GM12873 (cell line): Measurements from ENCODE around the gene TBC1D21.

Source experiments
- TF ChIP-seq, protein P1 (sequence below): IDR thresholded peaks from 2 replicates; pipeline ENCODE4 v1.5.1; 2012; ENCODE audit warnings: low read depth, mild to moderate bottlenecking, moderate library complexity, low read length, control low read depth; ENCODE audit not compliant: insufficient read depth; ENCODE audit errors: missing control alignments

The TBC1D21 gene

DNA sequence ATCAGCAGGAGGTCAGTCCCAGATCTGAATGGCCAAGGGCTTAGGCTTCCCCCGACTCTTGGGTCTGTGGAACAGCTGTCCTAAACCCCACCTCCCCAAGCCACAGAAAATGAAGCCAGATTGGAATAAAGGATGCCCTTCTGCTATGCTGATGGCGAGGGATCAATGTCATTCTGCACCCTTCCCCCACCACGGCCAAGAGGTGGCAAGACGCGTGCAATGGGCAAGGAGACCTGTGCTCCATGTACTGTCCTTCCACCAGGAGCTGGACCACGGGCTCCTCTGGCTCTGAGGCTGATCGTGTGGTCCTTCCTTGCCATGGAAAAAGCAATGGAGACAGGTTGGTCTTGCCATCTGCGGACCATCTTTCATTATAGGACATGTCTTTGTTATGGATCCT is 32.6 kb upstream of the TBC1D21 start:
- TF ChIP-seq, protein P1, sequence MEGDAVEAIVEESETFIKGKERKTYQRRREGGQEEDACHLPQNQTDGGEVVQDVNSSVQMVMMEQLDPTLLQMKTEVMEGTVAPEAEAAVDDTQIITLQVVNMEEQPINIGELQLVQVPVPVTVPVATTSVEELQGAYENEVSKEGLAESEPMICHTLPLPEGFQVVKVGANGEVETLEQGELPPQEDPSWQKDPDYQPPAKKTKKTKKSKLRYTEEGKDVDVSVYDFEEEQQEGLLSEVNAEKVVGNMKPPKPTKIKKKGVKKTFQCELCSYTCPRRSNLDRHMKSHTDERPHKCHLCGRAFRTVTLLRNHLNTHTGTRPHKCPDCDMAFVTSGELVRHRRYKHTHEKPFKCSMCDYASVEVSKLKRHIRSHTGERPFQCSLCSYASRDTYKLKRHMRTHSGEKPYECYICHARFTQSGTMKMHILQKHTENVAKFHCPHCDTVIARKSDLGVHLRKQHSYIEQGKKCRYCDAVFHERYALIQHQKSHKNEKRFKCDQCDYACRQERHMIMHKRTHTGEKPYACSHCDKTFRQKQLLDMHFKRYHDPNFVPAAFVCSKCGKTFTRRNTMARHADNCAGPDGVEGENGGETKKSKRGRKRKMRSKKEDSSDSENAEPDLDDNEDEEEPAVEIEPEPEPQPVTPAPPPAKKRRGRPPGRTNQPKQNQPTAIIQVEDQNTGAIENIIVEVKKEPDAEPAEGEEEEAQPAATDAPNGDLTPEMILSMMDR, result no peak

DNA sequence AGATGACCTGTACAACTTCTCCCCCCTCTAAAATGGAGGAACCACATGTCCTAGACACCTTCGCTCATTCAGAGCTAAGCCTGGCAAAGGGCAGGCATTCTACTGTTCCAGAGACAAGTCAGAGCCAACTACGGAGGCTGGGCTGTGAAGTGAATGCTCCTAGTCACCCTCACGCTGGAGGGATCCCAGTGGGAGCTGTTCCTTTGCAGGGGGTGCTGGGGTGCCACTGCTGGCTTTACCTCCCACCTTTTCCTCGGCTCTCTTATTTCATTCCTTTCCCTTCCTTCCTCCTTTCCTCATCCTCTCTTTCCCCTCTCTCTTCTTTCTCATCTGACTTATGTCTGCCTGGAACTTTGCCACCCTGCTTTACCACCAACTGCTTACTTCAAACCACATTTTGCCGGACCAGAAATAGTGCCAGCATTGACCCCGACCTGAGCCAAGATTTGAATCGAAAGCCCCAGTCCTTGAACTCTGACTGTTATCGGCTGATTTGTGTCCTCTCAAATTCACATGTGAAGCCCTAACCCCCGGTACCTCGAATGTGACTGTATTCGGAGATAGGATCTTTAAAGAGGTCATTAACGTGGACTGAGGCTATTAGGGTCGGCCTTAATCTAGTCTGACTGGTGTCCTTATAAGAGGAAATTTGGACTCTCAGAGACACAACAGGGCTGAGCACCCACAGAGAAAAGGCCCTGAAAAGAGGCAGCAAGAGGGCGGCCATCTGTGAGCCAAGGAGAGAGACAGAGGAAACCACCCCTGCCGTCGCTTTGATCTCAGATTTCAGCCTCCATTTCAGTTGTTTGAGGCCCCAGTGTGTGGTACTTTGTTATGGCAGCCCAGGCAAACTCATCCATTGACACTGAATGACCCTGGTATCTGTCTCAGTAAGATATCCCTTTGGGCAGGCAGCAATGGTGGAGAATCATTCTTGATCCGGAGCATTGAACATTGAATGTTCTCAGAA is 31.3 kb upstream of the TBC1D21 start:
- TF ChIP-seq, protein P1, result no peak

DNA sequence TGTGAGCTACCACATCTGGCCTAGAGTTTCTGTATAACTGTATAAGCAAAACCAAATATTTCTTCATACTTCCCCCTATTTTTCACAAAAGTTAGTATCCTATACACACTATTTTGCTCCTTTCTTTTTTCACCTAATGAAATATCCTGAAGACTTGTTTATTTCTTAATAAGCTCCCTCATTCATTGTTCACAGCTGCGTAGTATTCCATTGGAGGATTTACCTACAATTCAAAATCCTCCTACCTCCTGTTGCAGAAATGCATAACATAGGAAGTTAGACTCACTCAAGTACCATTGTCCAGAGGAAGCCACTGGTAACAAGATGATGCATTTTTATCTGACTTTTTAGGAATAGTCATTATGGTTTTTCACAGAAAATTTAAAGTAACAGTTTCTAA is 29.6 kb upstream of the TBC1D21 start:
- TF ChIP-seq, protein P1, result no peak

DNA sequence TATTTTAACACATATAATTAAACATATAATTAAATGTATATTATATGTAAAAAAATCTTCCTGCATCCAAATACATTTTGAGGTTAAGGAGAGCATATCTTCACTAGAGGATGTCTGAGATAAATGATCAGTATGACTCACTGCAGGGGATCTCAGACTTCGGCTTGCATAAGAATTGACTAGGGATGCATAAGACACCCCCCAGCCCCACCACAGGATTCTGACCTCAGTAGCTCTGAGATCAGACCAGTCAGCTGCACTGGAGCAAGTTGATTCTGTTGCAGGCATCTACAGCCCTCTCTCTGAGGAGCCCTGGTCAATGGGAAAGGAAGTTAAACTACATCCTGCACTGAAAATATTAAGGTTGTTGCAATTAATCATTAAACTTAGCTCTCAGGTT is 29.0 kb upstream of the TBC1D21 start:
- TF ChIP-seq, protein P1, result no peak

DNA sequence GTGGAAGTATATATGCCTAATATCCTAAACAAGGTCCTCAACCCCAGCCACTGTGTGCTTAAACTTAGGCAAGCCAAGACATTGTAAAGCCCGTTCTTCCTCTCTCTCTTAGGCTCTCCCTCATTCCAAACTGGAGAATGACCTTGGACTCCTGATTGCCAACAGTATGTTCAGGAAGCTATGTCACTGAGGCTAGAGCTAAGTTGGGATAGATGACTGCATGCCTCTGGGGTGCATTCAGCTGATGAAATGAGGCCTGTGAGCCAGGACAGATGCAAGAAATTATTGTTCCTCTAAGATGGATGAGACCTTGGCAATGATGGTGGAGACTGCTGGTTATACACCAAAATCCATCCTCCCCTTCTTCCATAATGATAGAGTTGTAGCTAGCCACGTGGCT is 27.9 kb upstream of the TBC1D21 start:
- TF ChIP-seq, protein P1, result no peak

DNA sequence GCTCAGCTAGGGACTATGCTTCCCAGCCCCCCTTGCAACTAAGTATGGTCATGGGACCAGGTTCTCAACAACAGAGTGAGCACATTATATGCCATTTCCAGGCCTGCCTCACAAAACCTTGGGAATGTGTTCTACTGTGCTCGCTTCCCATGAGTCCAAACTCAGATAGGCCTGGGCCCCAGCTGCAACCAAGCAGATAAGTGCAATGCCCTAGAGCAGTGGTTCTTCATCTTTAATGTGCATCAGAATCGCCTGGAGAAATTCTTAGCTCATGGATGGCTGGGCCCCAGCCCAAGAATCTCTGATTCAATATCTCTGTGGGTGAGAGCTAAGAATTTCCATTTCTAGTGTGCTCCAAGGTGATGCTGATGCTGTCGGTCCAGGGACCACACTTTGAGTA is 27.5 kb upstream of the TBC1D21 start:
- TF ChIP-seq, protein P1, result no peak

DNA sequence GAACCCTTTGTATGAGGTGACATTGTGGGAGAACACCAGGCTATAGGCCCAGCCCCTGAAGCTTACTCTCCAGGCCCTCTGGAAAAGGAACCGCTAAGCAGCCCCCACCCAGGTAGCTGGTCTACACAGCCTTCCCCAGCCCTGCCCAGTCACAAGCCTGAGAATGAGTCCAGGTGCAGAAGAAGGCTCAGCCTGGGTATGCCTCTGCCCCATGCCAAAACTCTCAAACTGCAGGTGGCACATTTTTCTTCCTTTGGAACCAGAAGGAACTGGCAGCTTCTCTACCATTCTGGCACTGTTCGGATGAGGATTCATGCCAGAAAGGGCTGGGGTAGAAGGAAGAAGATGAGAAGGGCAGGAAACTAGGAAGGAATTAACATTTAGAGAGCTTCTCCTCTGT is 23.7 kb upstream of the TBC1D21 start:
- TF ChIP-seq, protein P1, result no peak
